Transverse colon (tissue), 3 donors: ENCODE data around the gene SLC35B4.

Experiments
- EP300 ChIP-seq: sonication (generic); formaldehyde crosslinking; IDR thresholded peaks from one replicate; pipeline ENCODE4 v1.6.1; 2017; ENCODE audit warnings: antibody characterized with exemption, low read depth
- POLR2A ChIP-seq: fragments of 450-650 bp; IDR thresholded peaks from one replicate; pipeline ENCODE4 v1.6.1; 2016; ENCODE audit warnings: antibody characterized with exemption, mild to moderate bottlenecking, moderate library complexity
- TF ChIP-seq, protein P1 (sequence below), 5 experiments: fragments of 200-600 bp in 3 of 5; fragments of 450-650 bp in 2 of 5; sonication (generic) in 3 of 5; IDR thresholded peaks; 1 replicate in 2 of 5; 2 replicates in 3 of 5; pipeline ENCODE4 v1.5.1; 2016 to 2017; ENCODE audit warnings: antibody characterized with exemption in 5 of 5, inconsistent platforms in 3 of 5, mild to moderate bottlenecking in 2 of 5, moderate library complexity in 1 of 5

- TF ChIP-seq, protein P1, sequence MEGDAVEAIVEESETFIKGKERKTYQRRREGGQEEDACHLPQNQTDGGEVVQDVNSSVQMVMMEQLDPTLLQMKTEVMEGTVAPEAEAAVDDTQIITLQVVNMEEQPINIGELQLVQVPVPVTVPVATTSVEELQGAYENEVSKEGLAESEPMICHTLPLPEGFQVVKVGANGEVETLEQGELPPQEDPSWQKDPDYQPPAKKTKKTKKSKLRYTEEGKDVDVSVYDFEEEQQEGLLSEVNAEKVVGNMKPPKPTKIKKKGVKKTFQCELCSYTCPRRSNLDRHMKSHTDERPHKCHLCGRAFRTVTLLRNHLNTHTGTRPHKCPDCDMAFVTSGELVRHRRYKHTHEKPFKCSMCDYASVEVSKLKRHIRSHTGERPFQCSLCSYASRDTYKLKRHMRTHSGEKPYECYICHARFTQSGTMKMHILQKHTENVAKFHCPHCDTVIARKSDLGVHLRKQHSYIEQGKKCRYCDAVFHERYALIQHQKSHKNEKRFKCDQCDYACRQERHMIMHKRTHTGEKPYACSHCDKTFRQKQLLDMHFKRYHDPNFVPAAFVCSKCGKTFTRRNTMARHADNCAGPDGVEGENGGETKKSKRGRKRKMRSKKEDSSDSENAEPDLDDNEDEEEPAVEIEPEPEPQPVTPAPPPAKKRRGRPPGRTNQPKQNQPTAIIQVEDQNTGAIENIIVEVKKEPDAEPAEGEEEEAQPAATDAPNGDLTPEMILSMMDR (IDR thresholded peaks at IDR 0.05) = no peak
- TF ChIP-seq EP300 = no peak
- TF ChIP-seq POLR2A = no peak
Measured at GRCh38 chr7:134279898-134280297, 36.8 kb downstream of the SLC35B4 start.
